ENCODE measurements around the gene EPHA6.

DNA sequence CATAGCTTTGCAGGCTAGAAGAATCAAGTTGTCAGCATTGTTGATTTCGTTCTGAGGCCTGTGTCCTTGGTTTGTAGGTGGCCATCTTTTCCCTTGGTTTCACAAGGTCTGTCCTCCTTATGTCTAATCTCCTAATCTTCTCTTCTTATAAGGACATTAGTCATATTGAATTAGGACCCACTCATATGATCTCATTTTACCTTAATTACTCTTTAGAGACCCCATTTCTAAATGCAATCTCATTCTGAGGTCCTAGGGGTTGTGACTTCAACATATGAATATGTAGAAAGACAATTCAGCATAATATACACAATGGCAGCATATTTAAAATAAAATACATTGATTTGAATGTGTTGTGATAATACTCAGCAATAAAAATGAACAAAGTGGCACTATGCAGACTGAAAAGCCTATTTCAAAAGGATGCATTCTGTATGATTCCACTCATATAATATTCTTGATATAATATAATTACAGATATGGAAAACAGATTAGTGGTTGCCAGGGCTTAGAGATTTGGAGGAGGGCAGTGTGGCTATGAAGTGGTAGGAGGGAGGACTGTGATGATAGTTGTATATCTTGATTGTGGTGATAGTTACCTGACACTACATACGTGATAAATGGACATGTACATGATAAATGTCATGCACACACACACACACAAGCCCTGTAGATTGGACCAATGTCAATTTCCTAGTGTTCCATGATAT, 431.0 kb downstream of the EPHA6 start:
- TF ChIP-seq CHD2 (IDR thresholded peaks at IDR 0.05; ENCODE audit: borderline replicate concordance, low read depth, low read length), result no peak
- TF ChIP-seq POLR2A (IDR thresholded peaks at IDR 0.05; ENCODE audit: low read depth, low read length), result no peak
- TF ChIP-seq POU2F2 (IDR thresholded peaks at IDR 0.05; ENCODE audit: borderline replicate concordance, low read depth, low read length), result no peak
- TF ChIP-seq, protein P1, sequence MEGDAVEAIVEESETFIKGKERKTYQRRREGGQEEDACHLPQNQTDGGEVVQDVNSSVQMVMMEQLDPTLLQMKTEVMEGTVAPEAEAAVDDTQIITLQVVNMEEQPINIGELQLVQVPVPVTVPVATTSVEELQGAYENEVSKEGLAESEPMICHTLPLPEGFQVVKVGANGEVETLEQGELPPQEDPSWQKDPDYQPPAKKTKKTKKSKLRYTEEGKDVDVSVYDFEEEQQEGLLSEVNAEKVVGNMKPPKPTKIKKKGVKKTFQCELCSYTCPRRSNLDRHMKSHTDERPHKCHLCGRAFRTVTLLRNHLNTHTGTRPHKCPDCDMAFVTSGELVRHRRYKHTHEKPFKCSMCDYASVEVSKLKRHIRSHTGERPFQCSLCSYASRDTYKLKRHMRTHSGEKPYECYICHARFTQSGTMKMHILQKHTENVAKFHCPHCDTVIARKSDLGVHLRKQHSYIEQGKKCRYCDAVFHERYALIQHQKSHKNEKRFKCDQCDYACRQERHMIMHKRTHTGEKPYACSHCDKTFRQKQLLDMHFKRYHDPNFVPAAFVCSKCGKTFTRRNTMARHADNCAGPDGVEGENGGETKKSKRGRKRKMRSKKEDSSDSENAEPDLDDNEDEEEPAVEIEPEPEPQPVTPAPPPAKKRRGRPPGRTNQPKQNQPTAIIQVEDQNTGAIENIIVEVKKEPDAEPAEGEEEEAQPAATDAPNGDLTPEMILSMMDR (IDR thresholded peaks at IDR 0.05 in 2 of 3, conservative IDR thresholded peaks at IDR 0.05 in 1 of 3; ENCODE audit: control insufficient read depth in 2 of 3, extremely low read depth in 1 of 3, insufficient read depth in 1 of 3, low read depth in 3 of 3, low read length in 3 of 3), result no peak

All from GM12878 (cell line).